Fibroblast of lung (primary cell): Measurements from ENCODE around the gene RIC8A. TPM values are rescaled to one million over a fixed set of nuclear protein-coding genes. Genes with fewer than 3 reads are reported as not detected.

Source experiments
- DNase-seq, 2 donors: peaks; one replicate each; pipeline versions ENCODE4 v3.0.0 to v3.0.0-alpha.2; 2010; ENCODE audit warnings: low read depth in 2 of 2
- H2AFZ ChIP-seq: 2 replicates; pipeline ENCODE4 v1.5.1; 2012; ENCODE audit warnings: low read length, control low read depth, inconsistent platforms
- H3K27ac ChIP-seq: 2 replicates; pipeline ENCODE4 v1.5.1; 2011; ENCODE audit warnings: low read length, control low read depth; ENCODE audit not compliant: insufficient read depth
- H3K27me3 ChIP-seq: 2 replicates; pipeline ENCODE4 v1.5.1; 2011; ENCODE audit warnings: mild to moderate bottlenecking, low read length; ENCODE audit not compliant: control insufficient read depth, insufficient read depth
- H3K36me3 ChIP-seq: 2 replicates; pipeline ENCODE4 v1.5.1; 2011; ENCODE audit warnings: low read length; ENCODE audit not compliant: control insufficient read depth, insufficient read depth
- H3K4me1 ChIP-seq: 2 replicates; pipeline ENCODE4 v1.5.1; 2011; ENCODE audit warnings: low read length; ENCODE audit not compliant: control insufficient read depth, insufficient read depth; ENCODE audit errors: extremely low read depth
- H3K4me2 ChIP-seq: 2 replicates; pipeline ENCODE4 v1.5.1; 2011; ENCODE audit warnings: low read length, control low read depth; ENCODE audit not compliant: insufficient read depth; ENCODE audit errors: extremely low read depth
- H3K4me3 ChIP-seq, 4 experiments: fragments of 200-600 bp in 1 of 4; sonication (generic) in 1 of 4; replicated peaks in 1 of 4; 2 replicates each; pipeline ENCODE4 v1.5.1; 2011 to 2016; ENCODE audit warnings: low read length in 4 of 4, low read depth in 3 of 4, mild to moderate bottlenecking in 3 of 4, control low read depth in 2 of 4, inconsistent platforms in 1 of 4, mixed read lengths in 1 of 4; ENCODE audit not compliant: insufficient read depth in 1 of 4; ENCODE audit errors: control extremely low read depth in 1 of 4
- H3K79me2 ChIP-seq: 2 replicates; pipeline ENCODE4 v1.5.1; 2012; ENCODE audit warnings: mild to moderate bottlenecking, low read length, inconsistent platforms; ENCODE audit not compliant: control insufficient read depth, insufficient read depth
- H3K9ac ChIP-seq: 2 replicates; pipeline ENCODE4 v1.5.1; 2011; ENCODE audit warnings: mild to moderate bottlenecking, low read length, control low read depth; ENCODE audit not compliant: insufficient read depth
- H3K9me3 ChIP-seq: 2 replicates; pipeline ENCODE4 v1.5.1; 2012; ENCODE audit warnings: low read depth, low read length; ENCODE audit not compliant: control insufficient read depth, insufficient read depth
- H4K20me1 ChIP-seq: 2 replicates; pipeline ENCODE4 v1.5.1; 2011; ENCODE audit warnings: low read length; ENCODE audit not compliant: control insufficient read depth, insufficient read depth; ENCODE audit errors: extremely low read depth
- CTCF ChIP-seq, 2 donors: IDR thresholded peaks in 1 of 2; conservative IDR thresholded peaks in 1 of 2; 1 replicate in 1 of 2; 2 replicates in 1 of 2; pipeline ENCODE4 v1.5.1; 2011 to 2012; ENCODE audit warnings: low read length in 2 of 2, control low read depth in 1 of 2, inconsistent platforms in 1 of 2, low read depth in 1 of 2, mild to moderate bottlenecking in 1 of 2
- EZH2 ChIP-seq: IDR thresholded peaks from 2 replicates; pipeline ENCODE4 v1.5.1; 2012; ENCODE audit warnings: low read length, control low read depth, mild to moderate bottlenecking; ENCODE audit errors: missing control alignments
- polyA plus RNA-seq, 2 donors: library from polyadenylated mRNA; depleted of rRNA in 1 of 2; stranded (reverse) in 1 of 2; unstranded in 1 of 2; fragments of >200 nt; gene quantifications; 2 replicates each; pipeline ENCODE4 v1.2.1, GENCODE V29; 2011 to 2012; ENCODE audit warnings: missing spikeins in 1 of 2
- total RNA-seq: library from RNA; depleted of rRNA; stranded (reverse); fragments of >200 nt; gene quantifications from 2 replicates; pipeline ENCODE4 v1.2.1, GENCODE V29; 2014

The RIC8A gene
- total and polyA plus RNA-seq, 2 donors (not counting 1 experiment from before 2014, with no cell fraction given) = 106 to 230 TPM

GRCh38 chr11:255176-255575 lies 47.7 kb downstream of the RIC8A start:
- Histone ChIP-seq H2AFZ (no peak overlapping the region), H3K9ac (no peak overlapping the region), H3K36me3 (peaks cover 11% of the 10 kb centered on the region), H3K4me1 (no peaks in the 10 kb centered on the region), H3K79me2 (no peaks in the 10 kb centered on the region), H3K4me3 (no peak overlapping the region), H4K20me1 (no peaks in the 10 kb centered on the region), H3K9me3 (no peaks in the 10 kb centered on the region), H3K27ac (no peak overlapping the region), H3K27me3 (no peaks in the 10 kb centered on the region), H3K4me2 (no peak overlapping the region)
- TF ChIP-seq EZH2 (no peak), CTCF (conservative IDR thresholded peaks at IDR 0.05 in 1 of 2, IDR thresholded peaks at IDR 0.05 in 1 of 2; ENCODE audit: low read depth in 1 of 2, low read length in 2 of 2) (no peak)
- DNase-seq = peak in 1 of 2 donors; percentile 66

DNA sequence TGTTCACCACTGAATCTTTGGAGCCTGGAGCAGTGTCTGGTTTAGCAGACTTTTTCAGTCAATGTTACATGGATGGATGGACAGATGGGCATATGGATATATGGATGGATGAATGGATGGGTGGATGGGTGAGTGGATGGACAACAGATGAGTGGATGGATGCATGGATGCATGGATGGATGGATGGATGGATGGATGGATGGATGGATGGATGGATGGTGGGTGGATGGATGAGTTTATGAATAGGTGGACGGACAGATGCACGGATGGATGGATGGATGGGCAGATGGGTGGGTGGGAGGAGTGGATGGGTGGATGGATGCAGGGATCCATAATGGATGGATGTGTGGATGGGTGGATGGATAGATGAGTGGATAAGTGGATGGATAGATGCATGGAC lies 48.3 kb downstream of the RIC8A start:
- Histone ChIP-seq H3K9me3 (no peaks in the 10 kb centered on the region), H3K79me2 (no peaks in the 10 kb centered on the region), H4K20me1 (no peaks in the 10 kb centered on the region), H3K4me2 (no peak overlapping the region), H3K36me3 (peaks cover 11% of the 10 kb centered on the region), H3K27ac (no peak overlapping the region), H3K4me3 (no peak overlapping the region), H3K4me1 (no peaks in the 10 kb centered on the region), H3K27me3 (no peaks in the 10 kb centered on the region), H3K9ac (no peak overlapping the region), H2AFZ (no peak overlapping the region)
- TF ChIP-seq EZH2 = no peak
- TF ChIP-seq CTCF (conservative IDR thresholded peaks at IDR 0.05 in 1 of 2, IDR thresholded peaks at IDR 0.05 in 1 of 2; ENCODE audit: low read depth in 1 of 2, low read length in 2 of 2) = no peak
- DNase-seq = no peak

DNA sequence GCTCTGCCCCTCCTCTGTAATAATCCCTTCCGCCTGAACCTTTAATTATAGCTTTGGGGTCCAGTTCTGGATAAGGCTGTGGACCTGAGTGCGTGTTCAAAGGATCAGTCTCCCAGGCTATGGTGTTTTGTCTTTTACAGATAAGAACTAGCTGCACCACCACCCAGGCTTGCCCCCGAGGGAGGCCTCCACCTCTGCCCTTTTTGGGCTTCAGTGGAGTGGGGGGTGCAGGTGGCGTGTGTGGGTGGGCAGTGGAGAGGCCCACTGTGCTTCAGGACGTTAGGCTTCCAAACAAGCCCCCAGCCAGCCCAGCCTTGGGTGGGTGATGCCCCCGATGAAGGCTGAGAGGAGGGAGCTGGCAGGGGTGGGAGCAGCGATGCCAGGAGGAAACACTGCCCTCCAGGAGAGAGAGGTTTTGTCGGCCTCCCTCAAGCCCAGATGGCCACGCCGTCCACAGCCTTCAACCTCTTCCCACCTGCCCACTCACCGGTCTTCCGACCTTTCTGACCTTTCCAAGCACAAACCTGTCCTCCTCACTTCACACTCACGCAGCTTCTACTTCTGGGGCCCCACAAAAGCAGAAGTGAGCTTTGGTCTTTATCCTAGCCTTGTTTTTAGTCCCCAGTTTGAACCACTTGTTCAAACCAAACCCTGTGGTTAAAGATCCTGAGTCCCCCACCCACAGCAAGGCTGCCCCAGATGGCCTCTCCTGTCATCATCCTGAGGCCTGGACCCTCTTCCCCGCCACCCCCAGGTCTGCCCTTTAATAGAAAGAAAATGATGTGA lies 49.6 kb downstream of the RIC8A start:
- no peak for DNase-seq
- Histone ChIP-seq H3K4me1 (no peaks in the 10 kb centered on the region), H4K20me1 (no peaks in the 10 kb centered on the region), H3K4me2 (no peak overlapping the region), H2AFZ (no peak overlapping the region), H3K4me3 (no peak overlapping the region), H3K79me2 (no peaks in the 10 kb centered on the region), H3K27ac (no peak overlapping the region), H3K27me3 (no peaks in the 10 kb centered on the region), H3K9ac (no peak overlapping the region), H3K9me3 (no peaks in the 10 kb centered on the region), H3K36me3 (peaks cover 4% of the 10 kb centered on the region)
- TF ChIP-seq CTCF (conservative IDR thresholded peaks at IDR 0.05 in 1 of 2, IDR thresholded peaks at IDR 0.05 in 1 of 2; ENCODE audit: low read depth in 1 of 2, low read length in 2 of 2) (no peak), EZH2 (no peak)
